Right ventricle myocardium superior (tissue), 1 donor: Measurements from ENCODE around the gene CREB5. TPM values are rescaled to one million over a fixed set of nuclear protein-coding genes. Genes with fewer than 3 reads are reported as not detected.
"Not testable (repeated sequence)": the region's sequence is repeated elsewhere in the genome, so short reads cannot be mapped to it uniquely, and the experiment has no call there.

ENCODE experiments used
- ATAC-seq: fragments of 200-7000 bp; cut with Tn5 transposase; one replicate; pipeline ENCODE4 v1.9.1; 2020; ENCODE audit warnings: mild to moderate bottlenecking; ENCODE audit not compliant: poor library complexity
- DNase-seq: peaks from one replicate; pipeline ENCODE4 v3.0.0-alpha.2; 2020
- intact Hi-C: fragments of 100-400 bp; cut with DNase I; formaldehyde crosslinking; loops from one replicate; pipeline ENCODE4 v1.11.2; 2022
- total RNA-seq: library from RNA; stranded (reverse); fragmentation: NEBNext Ultra II Directional; extraction: Animal tissue kit (Norgen Biotek cat#: 25700); gene quantifications from one replicate; pipeline ENCODE4 v1.2.1, GENCODE V29; 2021
- donor health status: DM: no; HTN: yes; CAD: no; lungs with severe emphysema.

The CREB5 gene
- total RNA-seq, 1 donor from 2014 or later: 4.7 TPM

DNA sequence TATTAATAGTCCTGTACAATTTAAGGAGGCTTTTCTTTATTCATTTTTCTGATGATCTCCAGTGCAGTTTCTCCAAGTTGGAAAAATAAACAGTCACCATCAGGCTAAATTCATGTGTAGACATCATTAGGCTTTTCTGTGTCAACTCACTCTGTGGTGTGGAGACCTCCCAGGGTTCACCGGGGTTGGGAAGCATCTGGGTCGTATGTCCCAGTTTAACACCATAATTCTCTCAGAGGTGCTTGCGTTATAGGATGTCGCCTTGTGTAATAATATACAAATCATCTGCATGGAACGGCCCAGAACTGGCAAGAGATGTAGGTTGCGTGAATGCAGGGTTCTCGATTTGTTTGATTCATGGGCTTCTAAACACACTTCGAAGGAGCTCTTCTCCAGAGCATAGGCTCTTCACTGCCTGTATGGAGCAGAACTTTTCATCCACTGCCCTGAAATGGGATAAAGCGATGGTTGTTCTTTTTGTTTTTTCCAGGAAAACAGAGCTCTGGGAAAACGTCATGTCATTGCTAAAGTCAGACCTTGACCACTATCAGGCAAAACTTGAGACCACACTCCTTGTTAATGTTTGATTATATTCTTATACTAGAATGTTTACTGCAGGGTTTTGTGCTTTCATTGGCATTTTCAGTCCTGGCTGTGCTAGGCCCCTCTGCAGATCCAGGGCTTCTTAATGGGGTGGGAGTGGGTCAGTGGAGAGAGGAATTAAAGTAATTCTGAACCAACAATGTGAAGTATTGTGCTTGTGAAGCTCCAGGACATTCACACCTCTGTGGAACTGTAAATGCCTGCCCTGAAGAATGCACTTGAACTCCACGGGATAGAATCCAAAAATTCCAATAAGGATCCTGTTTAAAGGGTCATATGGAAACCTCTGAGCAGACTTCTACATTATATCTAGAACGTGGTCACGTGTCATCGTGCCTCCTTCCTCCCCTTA, 373.0 kb downstream of the CREB5 start:
- ATAC-seq (no peak), DNase-seq (no peak)
- intact Hi-C loops: no loop called here

DNA sequence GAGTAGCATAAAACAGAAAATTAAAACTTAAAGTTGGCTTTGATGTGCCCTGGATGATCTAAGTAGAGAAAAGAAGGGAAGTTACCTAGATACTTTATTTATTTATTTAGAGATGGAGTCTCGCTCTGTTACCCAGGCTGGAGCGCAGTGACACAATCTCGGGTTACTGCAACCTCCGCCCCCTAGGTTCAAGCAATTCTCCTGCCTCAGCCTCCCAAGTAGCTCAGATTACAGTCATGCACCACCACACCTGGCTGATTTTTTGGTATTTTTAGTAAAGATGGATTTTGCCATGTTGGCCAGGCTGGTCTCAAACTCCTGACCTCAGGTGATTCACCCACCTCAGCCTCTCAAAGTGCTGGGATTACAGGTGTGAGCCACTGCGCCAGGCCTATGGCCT, 373.8 kb downstream of the CREB5 start:
- not testable (repeated sequence) for ATAC-seq

DNA sequence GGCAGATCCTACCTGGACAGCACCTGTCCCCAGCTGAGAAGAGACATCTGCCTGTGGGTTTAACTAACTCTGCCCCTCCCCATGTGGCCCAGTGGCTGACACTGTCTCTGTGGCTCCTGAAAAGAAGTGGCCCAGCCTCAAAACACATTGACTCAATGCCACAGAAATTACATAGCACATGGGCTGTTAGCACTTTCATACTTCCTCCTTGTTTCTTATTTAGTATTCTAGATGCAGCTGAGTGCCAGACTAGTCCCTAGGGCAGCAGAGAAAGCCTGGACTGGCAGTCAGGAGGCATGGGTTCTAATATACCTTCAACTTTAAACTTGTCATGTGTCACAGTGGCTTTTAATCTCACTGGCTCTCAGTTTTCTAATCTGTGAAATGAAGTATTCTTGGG, 374.8 kb downstream of the CREB5 start:
- intact Hi-C loops: no loop called here
- DNase-seq (no peak), ATAC-seq (no peak)

More for the DNA sequence above, 373.8 kb downstream of the CREB5 start:
- intact Hi-C loops, DNase-seq: not testable (repeated sequence)

DNA sequence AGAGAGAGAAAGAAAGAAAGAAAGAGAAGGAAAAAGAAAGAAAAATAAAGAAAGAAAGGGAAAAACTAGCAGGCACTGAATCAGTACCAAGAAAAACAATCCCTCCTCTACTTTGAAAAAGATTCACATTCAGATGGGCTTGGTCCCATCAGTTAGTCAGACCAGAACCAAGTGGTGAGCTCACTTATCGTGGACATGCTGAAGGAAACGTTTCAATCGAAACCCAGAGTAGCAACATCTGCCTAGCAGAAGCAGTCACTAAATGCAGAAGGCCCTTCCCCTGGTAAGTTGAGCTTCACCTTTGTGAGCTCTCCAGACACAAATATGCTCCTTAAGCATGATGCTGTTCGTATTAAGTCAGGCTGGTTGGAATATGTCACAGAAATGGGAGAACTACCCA, 378.1 kb downstream of the CREB5 start:
- intact Hi-C loops: no loop called here
- DNase-seq (no peak), ATAC-seq (no peak)

DNA sequence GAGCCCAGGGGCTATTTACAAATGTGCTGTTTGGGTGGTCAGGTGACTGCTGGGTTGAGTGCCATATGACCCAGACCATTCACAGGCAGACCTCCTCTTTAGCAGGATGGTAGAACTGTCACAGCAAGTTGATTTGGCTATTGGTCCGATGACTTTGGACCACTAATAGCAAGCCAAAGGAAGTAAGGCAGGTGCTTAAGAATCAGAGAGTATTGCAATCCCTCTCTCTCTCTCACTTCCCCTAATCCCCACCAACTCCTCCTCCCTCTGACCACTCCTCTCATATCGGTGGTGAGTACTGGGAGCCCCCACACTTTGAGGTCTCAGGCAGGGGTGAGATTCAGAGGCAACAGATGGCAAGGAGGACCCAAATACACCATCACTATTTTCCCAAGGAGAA, 380.5 kb downstream of the CREB5 start:
- no peak for DNase-seq
- intact Hi-C loops: no loop called here
- ATAC-seq: no peak

DNA sequence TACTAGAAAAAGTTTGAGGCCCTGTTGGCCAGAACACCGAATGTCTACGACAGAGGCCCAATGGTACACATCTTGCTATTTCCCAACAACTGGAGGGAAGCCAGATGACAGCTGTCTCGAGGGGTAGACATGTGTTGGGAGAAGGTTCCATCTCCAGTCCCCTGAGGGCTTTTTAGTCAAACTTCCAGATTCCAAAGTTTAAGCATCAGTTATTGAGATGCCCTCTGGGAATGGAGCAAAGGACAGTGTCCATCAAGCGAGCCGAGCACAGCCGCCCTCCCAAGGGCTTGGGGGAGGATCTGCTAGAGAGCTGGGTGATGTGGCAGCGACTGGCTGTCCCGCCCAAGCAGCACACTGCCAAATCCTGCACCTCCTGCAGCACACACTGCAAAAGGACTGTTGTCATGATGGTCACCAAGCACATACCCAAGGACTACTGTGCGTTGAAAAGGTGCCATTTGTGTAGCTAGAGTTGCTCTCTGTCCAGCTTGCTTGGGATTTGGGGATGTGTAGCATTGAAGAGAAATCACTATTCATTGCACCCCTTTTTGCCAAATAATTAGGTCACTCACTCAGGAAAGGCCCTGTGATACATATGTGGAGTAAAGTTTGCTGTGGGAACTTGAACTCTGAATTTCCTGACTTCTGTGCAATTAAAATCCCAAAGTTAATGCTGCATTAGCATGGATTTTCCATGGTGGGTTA, 381.2 kb downstream of the CREB5 start:
- DNase-seq (peak; percentile 52), ATAC-seq (peak; percentile 88)
- intact Hi-C loops: no loop called here

DNA sequence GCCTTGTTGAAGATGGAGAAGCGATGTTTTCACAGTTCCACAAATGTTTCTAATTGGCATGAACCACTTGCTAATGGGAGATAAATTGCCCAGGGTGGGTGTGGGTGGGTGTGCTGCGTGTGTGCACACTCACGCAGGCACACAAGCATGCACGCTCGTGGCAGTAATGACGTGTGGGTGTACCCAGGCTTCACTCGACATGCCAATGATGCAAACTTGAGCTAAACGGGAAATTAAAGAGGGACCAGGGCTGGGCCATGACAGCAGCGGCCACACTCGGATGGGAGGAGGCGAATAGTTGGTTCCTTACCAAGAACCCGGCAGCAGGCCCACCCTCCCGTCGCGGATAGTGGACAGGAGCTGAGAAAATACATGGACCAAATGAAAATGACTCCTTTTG, 386.0 kb downstream of the CREB5 start:
- DNase-seq (no peak), ATAC-seq (no peak)
- intact Hi-C loops: no loop called here

DNA sequence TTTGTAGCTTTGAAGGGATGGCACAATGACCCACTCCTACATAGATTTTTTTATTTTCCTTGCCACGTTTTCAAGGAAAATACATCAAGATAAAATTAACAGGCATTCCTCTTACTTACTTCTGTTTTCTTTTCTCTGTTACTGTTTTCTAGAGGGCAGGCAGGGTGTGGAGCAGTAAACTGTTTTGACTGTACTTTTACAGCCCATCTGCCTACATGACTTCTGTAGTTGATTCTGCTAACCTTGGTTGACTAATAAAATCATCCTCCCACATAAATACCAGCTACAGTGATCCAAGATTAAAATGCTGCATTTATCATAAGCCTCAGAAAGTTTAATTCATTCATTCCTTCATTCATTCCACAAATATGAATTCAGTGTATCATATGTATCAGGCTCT, 387.3 kb downstream of the CREB5 start:
- ATAC-seq (no peak), DNase-seq (no peak)
- intact Hi-C loops: no loop called here

DNA sequence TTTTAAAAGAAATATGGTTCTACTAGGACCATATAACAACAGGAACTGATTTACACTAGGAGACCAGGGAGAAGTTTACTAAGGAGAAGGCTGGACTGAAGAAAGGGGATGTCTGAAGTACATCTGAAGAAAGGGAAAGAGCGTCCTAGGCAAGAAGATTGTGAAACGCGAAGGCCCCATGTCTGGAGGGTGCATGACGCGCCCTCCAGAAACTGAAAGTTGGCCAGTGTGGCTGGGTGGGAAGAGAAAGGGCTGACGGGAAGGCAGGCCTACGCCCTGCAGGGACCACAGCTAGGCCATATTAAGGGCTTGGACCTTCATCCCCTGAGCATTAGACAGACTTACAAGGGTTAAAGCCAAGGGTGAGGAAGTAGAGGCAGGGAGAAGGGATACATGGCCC, 387.8 kb downstream of the CREB5 start:
- intact Hi-C loops: no loop called here
- peak; percentile 67 for ATAC-seq
- no peak for DNase-seq

DNA sequence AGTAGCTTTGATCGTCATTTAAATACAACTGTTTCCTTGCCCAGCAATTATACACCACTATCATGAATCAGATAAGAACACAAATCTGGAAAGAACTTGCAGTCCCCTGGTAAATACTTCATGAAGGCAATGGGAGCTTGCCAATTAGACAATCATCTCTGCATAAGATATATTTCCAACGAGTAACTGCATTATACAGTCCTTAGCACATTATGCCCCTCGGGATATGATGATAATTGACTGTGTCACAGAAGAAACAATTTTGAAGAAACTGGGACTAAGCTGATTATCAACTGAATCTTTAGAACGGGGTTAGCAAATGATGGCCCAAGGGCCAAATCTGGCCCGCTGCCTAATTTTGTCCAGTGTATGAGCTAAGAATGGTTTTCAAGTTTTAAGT, 390.1 kb downstream of the CREB5 start:
- intact Hi-C loops: no loop called here
- ATAC-seq (no peak), DNase-seq (no peak)

DNA sequence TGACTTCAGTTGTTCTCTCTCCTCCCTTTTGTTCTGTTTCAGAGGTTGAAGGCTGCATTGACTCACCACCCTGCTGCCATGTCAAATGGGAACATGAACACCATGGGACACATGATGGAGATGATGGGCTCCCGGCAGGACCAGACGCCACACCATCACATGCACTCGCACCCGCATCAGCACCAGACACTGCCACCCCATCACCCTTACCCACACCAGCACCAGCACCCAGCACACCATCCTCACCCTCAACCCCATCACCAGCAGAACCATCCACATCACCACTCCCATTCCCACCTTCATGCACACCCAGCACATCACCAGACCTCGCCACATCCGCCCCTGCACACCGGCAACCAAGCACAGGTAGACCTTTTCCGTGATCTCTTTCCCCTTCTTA, 391.8 kb downstream of the CREB5 start:
- ATAC-seq: no peak
- intact Hi-C loops: no loop called here
- DNase-seq: no peak

DNA sequence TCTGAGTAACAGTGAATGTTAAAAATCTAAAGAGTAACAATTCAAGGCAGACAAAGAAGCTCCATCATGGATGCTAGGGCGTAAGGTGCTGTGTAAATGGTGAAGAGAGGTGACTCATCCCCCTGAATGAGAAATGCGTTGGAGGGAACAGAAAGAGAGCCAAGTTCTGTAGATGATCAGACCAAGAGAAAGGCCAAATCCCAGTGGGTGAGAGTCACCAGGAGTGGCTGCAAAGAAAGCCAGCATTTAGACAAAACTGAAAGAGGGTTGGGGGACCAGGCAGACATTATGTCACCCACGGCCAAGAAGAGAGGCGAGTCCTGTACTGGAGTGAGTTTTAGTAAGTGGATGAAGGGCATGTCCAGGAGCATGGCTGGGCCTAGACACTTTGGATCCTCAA, 392.7 kb downstream of the CREB5 start:
- ATAC-seq: no peak
- intact Hi-C loops: no loop called here
- DNase-seq: no peak

DNA sequence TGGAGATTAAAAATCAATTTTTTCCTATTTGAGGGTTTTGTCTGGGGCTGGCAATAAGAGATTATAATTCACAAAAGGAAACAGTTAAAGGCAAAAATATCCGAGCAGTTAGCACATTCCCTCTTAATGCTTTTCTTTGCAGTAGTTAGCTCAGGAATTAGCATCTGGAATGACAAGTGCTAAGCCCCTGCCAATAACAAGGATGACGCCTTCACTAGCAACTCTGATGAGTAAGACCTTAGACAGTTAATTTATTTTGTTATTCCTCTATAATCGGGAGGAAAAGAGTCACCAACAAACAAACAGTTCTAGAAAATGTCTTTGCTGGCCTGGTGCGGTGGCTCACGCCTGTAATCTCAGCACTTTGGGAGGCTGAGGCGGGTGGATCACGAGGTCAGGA, 394.5 kb downstream of the CREB5 start:
- ATAC-seq (no peak), DNase-seq (no peak)
- intact Hi-C loops: no loop called here

DNA sequence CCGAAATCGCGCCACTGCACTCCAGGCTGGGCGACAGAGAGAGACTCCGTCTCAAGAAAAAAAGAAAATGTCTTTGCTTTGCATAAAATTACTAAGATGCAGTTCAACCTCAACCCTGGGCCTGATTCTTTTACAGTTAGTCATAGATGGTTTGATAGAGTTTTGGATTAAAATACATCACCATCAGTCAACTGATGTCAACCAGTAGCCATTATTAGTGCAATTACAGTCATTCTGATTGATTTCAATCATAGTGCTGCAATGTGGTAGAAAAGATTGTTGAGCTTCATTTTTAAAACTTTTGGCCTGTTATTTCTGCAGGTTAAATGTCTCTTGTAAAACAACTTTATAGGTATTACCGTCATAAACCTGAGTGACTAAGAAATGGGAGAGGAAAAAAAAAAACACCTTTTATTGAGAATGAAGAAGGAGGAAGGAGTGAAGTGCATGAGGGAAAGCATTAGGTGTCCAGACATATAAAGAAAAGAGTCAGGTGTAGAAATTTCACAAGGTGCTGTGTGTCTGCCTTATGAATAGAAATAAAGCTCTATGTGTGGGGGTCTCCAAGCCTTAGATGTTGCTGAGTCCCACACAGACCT, 395.2 kb downstream of the CREB5 start:
- no peak for ATAC-seq
- no peak for DNase-seq
- intact Hi-C loops: no loop called here

DNA sequence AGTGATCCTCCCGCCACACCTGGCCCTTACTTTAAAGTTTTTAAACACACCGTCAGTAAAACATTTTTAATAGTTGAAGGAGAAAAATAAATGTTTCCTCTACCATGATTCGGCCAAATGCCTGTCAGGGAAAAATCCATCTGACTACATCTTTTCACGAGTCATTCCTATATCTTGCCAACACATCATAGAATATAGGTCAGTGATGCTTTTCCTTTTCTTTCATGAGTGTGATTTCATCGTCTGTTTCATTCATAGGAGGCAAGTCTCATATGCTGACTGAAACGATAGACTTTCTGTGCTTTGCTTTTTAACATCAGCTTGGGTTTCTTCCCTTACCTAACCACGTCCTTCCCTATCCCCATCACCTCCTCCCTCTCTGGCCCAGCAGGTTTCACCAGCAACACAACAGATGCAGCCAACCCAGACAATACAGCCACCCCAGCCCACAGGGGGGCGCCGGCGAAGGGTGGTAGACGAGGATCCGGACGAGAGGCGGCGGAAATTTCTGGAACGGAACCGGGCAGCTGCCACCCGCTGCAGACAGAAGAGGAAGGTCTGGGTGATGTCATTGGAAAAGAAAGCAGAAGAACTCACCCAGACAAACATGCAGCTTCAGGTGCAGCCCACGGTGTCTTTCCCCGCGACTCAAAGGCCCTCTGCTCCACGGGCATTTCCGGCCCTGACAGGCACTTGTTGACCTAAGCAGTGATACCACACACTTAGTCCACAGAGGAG, 396.6 kb downstream of the CREB5 start:
- no peak for ATAC-seq
- intact Hi-C loops: no loop called here

DNA sequence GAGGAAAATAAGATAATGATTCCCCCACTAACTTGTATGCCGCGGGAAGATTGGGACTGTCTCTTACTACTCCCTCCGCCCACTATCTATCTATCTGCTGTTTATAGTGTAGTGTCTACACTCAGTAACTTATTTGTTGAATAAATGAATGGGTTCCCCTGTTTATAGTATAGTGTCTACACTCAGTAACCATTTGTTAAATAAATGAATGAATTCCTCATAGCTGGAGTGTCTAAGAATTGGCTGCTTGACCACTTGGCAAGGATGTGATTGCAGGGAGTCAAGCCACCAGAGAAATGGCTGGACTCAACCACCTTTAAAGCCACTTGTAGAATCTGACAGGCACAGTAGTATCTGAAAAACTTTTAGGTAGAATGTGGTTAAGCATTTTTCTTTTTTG, 398.7 kb downstream of the CREB5 start:
- no peak for DNase-seq
- no peak for ATAC-seq

More for the DNA sequence above, 396.6 kb downstream of the CREB5 start:
- no peak for DNase-seq

DNA sequence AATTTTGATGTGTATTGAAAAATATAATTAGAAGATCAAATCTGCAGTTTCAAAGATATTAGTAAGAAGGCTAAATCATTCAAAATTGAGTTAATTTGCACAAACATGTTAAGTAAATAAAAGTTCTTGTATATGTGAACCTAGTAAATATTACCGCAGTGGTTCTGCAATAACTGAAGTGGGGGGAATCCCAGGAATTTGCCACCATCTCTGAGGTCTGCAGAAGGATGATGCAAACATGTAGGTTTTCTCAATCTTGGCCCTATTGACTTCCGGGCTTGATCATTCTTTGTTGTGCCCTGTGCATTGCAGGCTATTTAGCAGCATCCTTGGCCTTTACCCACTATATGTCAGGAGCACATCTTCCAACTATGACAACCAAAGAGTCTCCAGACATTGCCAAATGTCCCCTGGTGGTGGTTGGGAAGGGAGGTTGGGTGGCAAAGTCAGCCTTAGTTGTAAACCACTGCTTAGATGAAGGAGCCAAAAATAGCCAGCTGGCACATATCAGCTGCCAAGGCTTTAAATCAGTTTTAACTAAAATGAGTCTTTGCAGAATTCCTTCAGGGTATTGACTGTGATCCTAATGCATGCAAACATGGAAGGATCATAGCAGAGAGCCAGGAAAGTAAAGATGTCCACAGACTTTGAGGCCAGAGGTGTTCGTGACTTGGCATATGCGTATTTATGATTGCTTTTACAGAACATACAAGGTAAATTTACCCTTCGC, 399.5 kb downstream of the CREB5 start:
- DNase-seq (no peak), ATAC-seq (no peak)
- intact Hi-C loops: no loop called here

More for the DNA sequence above, 398.7 kb downstream of the CREB5 start:
- intact Hi-C loops: no loop called here

DNA sequence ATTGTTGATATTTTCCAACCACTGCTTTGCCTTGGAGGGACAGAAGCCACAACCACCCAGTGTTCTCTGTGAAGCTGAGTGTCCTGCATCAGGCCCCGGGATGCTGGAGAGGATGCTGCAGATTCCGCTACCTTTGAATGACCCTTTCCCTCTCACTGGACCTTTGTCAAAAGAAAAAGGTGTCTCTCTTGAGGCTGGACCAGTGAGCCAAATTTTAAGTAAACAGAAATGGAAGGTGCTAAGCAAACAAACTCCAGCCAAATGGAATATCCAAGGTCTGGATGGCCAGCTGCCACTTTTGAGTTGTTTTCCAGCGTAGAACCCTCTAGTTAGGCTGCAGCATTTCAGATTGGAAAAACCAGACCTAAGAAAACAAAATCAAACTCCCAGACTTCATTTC, 400.3 kb downstream of the CREB5 start:
- intact Hi-C loops: no loop called here
- DNase-seq (no peak), ATAC-seq (no peak)
